Measurements from ENCODE around the gene RBM20.
"Not testable (repeated sequence)": the region's sequence is repeated elsewhere in the genome, so short reads cannot be mapped to it uniquely, and the experiment has no call there.

Gene RBM20

GRCh38 chr10:110643653-110644597 is at the start of gene RBM20:
RBM20 (plus strand) TSS chr10:110644336; CDS start chr10:110644455, 119 bp downstream.
- FAIRE-seq: no peak

GRCh38 chr10:110597476-110597875 is 46.7 kb upstream of the RBM20 start:
- FAIRE-seq: no peak

GRCh38 chr10:110600487-110601101 is 43.5 kb upstream of the RBM20 start:
- FAIRE-seq: peak; percentile 96

GRCh38 chr10:110601581-110601980 is 42.6 kb upstream of the RBM20 start:
- no peak for FAIRE-seq

GRCh38 chr10:110608087-110608486 is 36.0 kb upstream of the RBM20 start:
- no peak for FAIRE-seq

GRCh38 chr10:110609605-110610004 is 34.5 kb upstream of the RBM20 start:
- no peak for FAIRE-seq

GRCh38 chr10:110610308-110610774 is 33.8 kb upstream of the RBM20 start:
- peak; percentile 97 for FAIRE-seq

GRCh38 chr10:110610781-110611180 is 33.4 kb upstream of the RBM20 start:
- FAIRE-seq: not testable (repeated sequence)

- FAIRE-seq: no peak
Measured at GRCh38 chr10:110612087-110612486, 32.0 kb upstream of the RBM20 start.

- FAIRE-seq: no peak
Measured at GRCh38 chr10:110612629-110613028, 31.5 kb upstream of the RBM20 start.

GRCh38 chr10:110613341-110613995 is 30.7 kb upstream of the RBM20 start:
- FAIRE-seq: no peak

GRCh38 chr10:110613996-110614495 is 30.1 kb upstream of the RBM20 start:
- no peak for FAIRE-seq

- FAIRE-seq: no peak
Measured at GRCh38 chr10:110615057-110615747, 28.9 kb upstream of the RBM20 start.

GRCh38 chr10:110616493-110617033 is 27.6 kb upstream of the RBM20 start:
- no peak for FAIRE-seq

- no peak for FAIRE-seq
Measured at GRCh38 chr10:110617425-110618229, 26.5 kb upstream of the RBM20 start.

- FAIRE-seq: no peak
Measured at GRCh38 chr10:110618230-110618610, 25.9 kb upstream of the RBM20 start.

- no peak for FAIRE-seq
Measured at GRCh38 chr10:110619514-110620397, 24.4 kb upstream of the RBM20 start.

GRCh38 chr10:110620398-110620719 is 23.8 kb upstream of the RBM20 start:
- FAIRE-seq: no peak

- FAIRE-seq: not testable (repeated sequence)
Measured at GRCh38 chr10:110623316-110623715, 20.8 kb upstream of the RBM20 start.

- no peak for FAIRE-seq
Measured at GRCh38 chr10:110625356-110625894, 18.7 kb upstream of the RBM20 start.

All from G401.6 (cell line).